Fibroblast of mammary gland (primary cell): ENCODE measurements around the gene MOB1A.
"Not testable (repeated sequence)": the region's sequence is repeated elsewhere in the genome, so short reads cannot be mapped to it uniquely, and the experiment has no call there.

ENCODE experiments used
- DNase-seq: peaks from one replicate; pipeline ENCODE4 v3.0.0-alpha.2; 2010; ENCODE audit warnings: low read depth
- H3K4me3 ChIP-seq: 2 replicates; pipeline ENCODE4 v1.5.1; 2011; ENCODE audit warnings: low read depth, mild to moderate bottlenecking, low read length, moderate library complexity; ENCODE audit not compliant: control insufficient read depth
- CTCF ChIP-seq: conservative IDR thresholded peaks from 2 replicates; pipeline ENCODE4 v1.5.1; 2011; ENCODE audit warnings: low read depth, low read length, inconsistent platforms; ENCODE audit not compliant: control insufficient read depth, insufficient read depth

The MOB1A gene

GRCh38 chr2:74138600-74139323, 39.9 kb downstream of the MOB1A start:
- DNase-seq = no peak
- H3K4me3 ChIP-seq = no peak overlapping the region
- TF ChIP-seq CTCF = peak; percentile 17

GRCh38 chr2:74137651-74138599, 40.8 kb downstream of the MOB1A start:
- H3K4me3 ChIP-seq = no peak overlapping the region

GRCh38 chr2:74131901-74132300, 46.8 kb downstream of the MOB1A start:
- no peak for DNase-seq
- TF ChIP-seq CTCF = no peak
- H3K4me3 ChIP-seq = no peak overlapping the region

More at GRCh38 chr2:74137651-74138599, 40.8 kb downstream of the MOB1A start:
- no peak for DNase-seq
- TF ChIP-seq CTCF = no peak

GRCh38 chr2:74130211-74130995, 48.3 kb downstream of the MOB1A start:
- no peak for DNase-seq
- no peak for TF ChIP-seq CTCF
- H3K4me3 ChIP-seq = no peak overlapping the region

GRCh38 chr2:74128206-74128605, 50.5 kb downstream of the MOB1A start:
- H3K4me3 ChIP-seq = no peak overlapping the region
- TF ChIP-seq CTCF = peak; percentile 13
- DNase-seq = peak; percentile 8

GRCh38 chr2:74123955-74124354, 54.7 kb downstream of the MOB1A start:
- DNase-seq, H3K4me3 ChIP-seq: not testable (repeated sequence)

GRCh38 chr2:74121846-74122245, 56.8 kb downstream of the MOB1A start:
- not testable (repeated sequence) for DNase-seq, H3K4me3 ChIP-seq
